ENCODE results near the gene LCK. TPM values are rescaled to one million over a fixed set of nuclear protein-coding genes. Genes with fewer than 3 reads are reported as not detected.
"Not testable (repeated sequence)": the region's sequence is repeated elsewhere in the genome, so short reads cannot be mapped to it uniquely, and the experiment has no call there.

LCK gene
- polyA plus RNA-seq, 1 experiment, result not detected

GRCh38 chr1:32291708-32292538, 40.9 kb downstream of the LCK start, which contains the start of gene HDAC1:
HDAC1 (plus strand) TSS chr1:32292083; CDS start chr1:32292170, 87 bp downstream.
- TF ChIP-seq CTCF (IDR thresholded peaks at IDR 0.05; ENCODE audit: low read depth, low read length), result no peak
- Histone ChIP-seq H3K27ac (ENCODE audit: low read depth, low read length) (peak within 1 kb of the TSS; percentile 57), H3K4me3 (ENCODE audit: low read depth, low read length) (peak within 1 kb of the TSS; percentile 92), H3K27me3 (ENCODE audit: control insufficient read depth, insufficient read depth, low read length) (no peaks in the 10 kb centered on the region), H3K9me3 (ENCODE audit: control insufficient read depth, insufficient read depth, low read length) (no peaks in the 10 kb centered on the region; the same call in 1 of the 2 replicates)
- DNase-seq (ENCODE audit: low read depth, low spot score), result peak; percentile 88
- POLR2A ChIA-PET, result interaction anchor here (0.5 to 1.9 kb wide), 8 partner anchors 9 to 157 kb away, joined by 3 to 18 read pairs (median 3); partner anchors contain the start of gene MARCKSL1
- CTCF ChIA-PET, result interaction anchor here (0.6 to 2.1 kb wide), 3 partner anchors 13 to 76 kb away, joined by 6 to 8 read pairs (median 8); no protein-coding TSS in a partner anchor

- H3K27ac ChIP-seq (ENCODE audit: low read depth, low read length); H3K4me3 ChIP-seq (ENCODE audit: low read depth, low read length); POLR2A ChIA-PET; CTCF ChIA-PET; H3K27me3 ChIP-seq (ENCODE audit: control insufficient read depth, insufficient read depth, low read length); DNase-seq (ENCODE audit: low read depth, low spot score); H3K9me3 ChIP-seq (ENCODE audit: control insufficient read depth, insufficient read depth, low read length): not testable (repeated sequence)
These were observed 47.1 kb downstream of the LCK start for GRCh38 chr1:32298211-32298610.

GRCh38 chr1:32299327-32299726, 48.3 kb downstream of the LCK start:
- CTCF ChIA-PET, result no interaction called here

GRCh38 chr1:32303358-32303757, 52.3 kb downstream of the LCK start:
- POLR2A ChIA-PET, result interaction anchor here (1.4 kb wide), 1 partner anchor 33 kb away, joined by 6 read pairs; the partner anchor contains the start of gene MARCKSL1
- TF ChIP-seq CTCF (IDR thresholded peaks at IDR 0.05; ENCODE audit: low read depth, low read length), result no peak
- H3K27me3 ChIP-seq (ENCODE audit: control insufficient read depth, insufficient read depth, low read length), result no peaks in the 10 kb centered on the region
- CTCF ChIA-PET, result interaction anchor here (1.0 to 1.4 kb wide), 3 partner anchors 13 to 88 kb away, joined by 3 to 5 read pairs (median 4); no protein-coding TSS in a partner anchor
- DNase-seq (ENCODE audit: low read depth, low spot score), result no peak
- peaks cover 7% of the 10 kb centered on the region for H3K9me3 ChIP-seq (ENCODE audit: control insufficient read depth, insufficient read depth, low read length)
- H3K27ac ChIP-seq (ENCODE audit: low read depth, low read length), result no peak overlapping the region
- H3K4me3 ChIP-seq (ENCODE audit: low read depth, low read length), result no peak overlapping the region

More at GRCh38 chr1:32299327-32299726, 48.3 kb downstream of the LCK start:
- DNase-seq (ENCODE audit: low read depth, low spot score), result no peak
- no peak overlapping the region for H3K4me3 ChIP-seq (ENCODE audit: low read depth, low read length)
- H3K27me3 ChIP-seq (ENCODE audit: control insufficient read depth, insufficient read depth, low read length), result no peaks in the 10 kb centered on the region
- POLR2A ChIA-PET, result no interaction called here
- no peak for TF ChIP-seq CTCF (IDR thresholded peaks at IDR 0.05; ENCODE audit: low read depth, low read length)
- H3K9me3 ChIP-seq (ENCODE audit: control insufficient read depth, insufficient read depth, low read length), result no peaks in the 10 kb centered on the region
- no peak overlapping the region for H3K27ac ChIP-seq (ENCODE audit: low read depth, low read length)

GRCh38 chr1:32303997-32304622, 53.0 kb downstream of the LCK start:
- Histone ChIP-seq H3K4me3 (ENCODE audit: low read depth, low read length) (no peak overlapping the region), H3K9me3 (ENCODE audit: control insufficient read depth, insufficient read depth, low read length) (peaks cover 7% of the 10 kb centered on the region), H3K27me3 (ENCODE audit: control insufficient read depth, insufficient read depth, low read length) (no peaks in the 10 kb centered on the region), H3K27ac (ENCODE audit: low read depth, low read length) (no peak overlapping the region)
- no peak for DNase-seq (ENCODE audit: low read depth, low spot score)
- ChIA-PET POLR2A (interaction anchor here (1.4 kb wide), 1 partner anchor 32 kb away, joined by 6 read pairs; the partner anchor contains the start of gene MARCKSL1), CTCF (interaction anchor here (1.0 to 1.4 kb wide), 3 partner anchors 12 to 89 kb away, joined by 3 to 5 read pairs (median 4); no protein-coding TSS in a partner anchor)
- TF ChIP-seq CTCF (IDR thresholded peaks at IDR 0.05; ENCODE audit: low read depth, low read length), result no peak
